Suprapubic skin (tissue), 3 donors: Measurements from ENCODE around the gene ISLR.

ENCODE experiments used
- EP300 ChIP-seq: sonication (generic); formaldehyde crosslinking; IDR thresholded peaks from one replicate; pipeline ENCODE4 v1.6.1; 2017; ENCODE audit warnings: antibody characterized with exemption
- POLR2A ChIP-seq, 2 donors: fragments of 450-650 bp; IDR thresholded peaks; one replicate each; pipeline ENCODE4 v1.6.1; 2017; ENCODE audit warnings: antibody characterized with exemption in 2 of 2, mild to moderate bottlenecking in 2 of 2, moderate library complexity in 2 of 2
- TF ChIP-seq, protein P1 (sequence below), 2 donors: fragments of 200-600 bp in 1 of 2; fragments of 450-650 bp in 1 of 2; sonication (generic) in 1 of 2; IDR thresholded peaks; one replicate each; pipeline ENCODE4 v1.5.1; 2016 to 2019; ENCODE audit warnings: antibody characterized with exemption in 2 of 2, mild to moderate bottlenecking in 1 of 2, moderate library complexity in 1 of 2

DNA sequence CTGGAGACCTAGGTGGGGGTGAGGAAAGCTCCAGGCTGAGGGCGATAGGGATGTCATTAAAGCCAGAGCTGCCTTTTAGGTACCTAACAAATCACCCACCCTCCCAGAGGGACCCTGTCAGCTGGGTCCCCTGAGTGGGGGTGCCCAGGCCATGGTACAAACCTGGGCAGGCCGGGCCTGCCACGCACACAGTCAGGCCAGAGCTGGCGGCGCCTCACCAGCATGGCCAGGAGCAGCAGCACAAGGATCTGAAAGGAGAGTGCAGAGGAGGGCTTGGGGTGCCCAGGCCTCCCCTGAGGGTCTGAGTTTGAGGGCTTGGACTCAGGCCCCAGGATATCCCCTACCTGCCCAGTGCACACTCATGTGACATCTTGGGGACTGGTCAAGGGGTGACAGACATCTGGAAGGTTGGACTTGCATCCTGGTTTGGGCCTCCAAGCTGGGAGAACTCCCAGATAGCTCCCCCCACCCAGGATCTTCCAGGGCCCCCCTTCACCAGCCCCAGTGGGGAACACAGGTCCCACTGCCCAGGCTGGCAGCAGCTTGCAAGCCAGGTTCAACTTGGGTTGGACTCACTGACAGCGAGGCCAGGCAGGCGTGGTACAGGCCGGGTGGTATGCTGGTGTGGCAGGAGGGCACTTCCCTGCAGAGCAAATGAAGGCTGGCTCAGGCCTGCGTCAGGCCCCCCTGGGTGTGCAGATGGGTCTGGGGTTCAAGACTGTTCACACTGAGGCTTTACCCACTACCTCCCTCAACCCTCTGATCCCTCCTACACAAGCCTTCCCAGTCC lies 23.9 kb downstream of the ISLR start:
- TF ChIP-seq POLR2A (IDR thresholded peaks at IDR 0.05) (no peak), EP300 (no peak)
- TF ChIP-seq, protein P1, sequence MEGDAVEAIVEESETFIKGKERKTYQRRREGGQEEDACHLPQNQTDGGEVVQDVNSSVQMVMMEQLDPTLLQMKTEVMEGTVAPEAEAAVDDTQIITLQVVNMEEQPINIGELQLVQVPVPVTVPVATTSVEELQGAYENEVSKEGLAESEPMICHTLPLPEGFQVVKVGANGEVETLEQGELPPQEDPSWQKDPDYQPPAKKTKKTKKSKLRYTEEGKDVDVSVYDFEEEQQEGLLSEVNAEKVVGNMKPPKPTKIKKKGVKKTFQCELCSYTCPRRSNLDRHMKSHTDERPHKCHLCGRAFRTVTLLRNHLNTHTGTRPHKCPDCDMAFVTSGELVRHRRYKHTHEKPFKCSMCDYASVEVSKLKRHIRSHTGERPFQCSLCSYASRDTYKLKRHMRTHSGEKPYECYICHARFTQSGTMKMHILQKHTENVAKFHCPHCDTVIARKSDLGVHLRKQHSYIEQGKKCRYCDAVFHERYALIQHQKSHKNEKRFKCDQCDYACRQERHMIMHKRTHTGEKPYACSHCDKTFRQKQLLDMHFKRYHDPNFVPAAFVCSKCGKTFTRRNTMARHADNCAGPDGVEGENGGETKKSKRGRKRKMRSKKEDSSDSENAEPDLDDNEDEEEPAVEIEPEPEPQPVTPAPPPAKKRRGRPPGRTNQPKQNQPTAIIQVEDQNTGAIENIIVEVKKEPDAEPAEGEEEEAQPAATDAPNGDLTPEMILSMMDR (IDR thresholded peaks at IDR 0.05) = no peak
